Neural cell (in vitro differentiated cells): ENCODE measurements around the gene GATAD2A. TPM values are rescaled to one million over a fixed set of nuclear protein-coding genes. Genes with fewer than 3 reads are reported as not detected.

ENCODE experiments used
- H2AFZ ChIP-seq: fragments of 200-600, 300-800 bp; sonication (generic), shearing (Covaris generic); 2 replicates; pipeline ENCODE4 v1.6.0; 2014; ENCODE audit warnings: low read depth, mild to moderate bottlenecking, antibody characterized with exemption, low read length, moderate library complexity
- H3F3A ChIP-seq: fragments of 200-600 bp; shearing (Covaris generic); 2 replicates; pipeline ENCODE4 v1.6.1; 2016; ENCODE audit warnings: mild to moderate bottlenecking, moderate library complexity, mixed read lengths, antibody characterized with exemption, low read length; ENCODE audit not compliant: insufficient read depth, poor library complexity, severe bottlenecking
- H3K27ac ChIP-seq: fragments of 200-600, 300-800 bp; sonication (generic), shearing (Covaris generic); 2 replicates; pipeline ENCODE4 v1.5.1; 2014; ENCODE audit warnings: mild to moderate bottlenecking, low read length, moderate library complexity
- H3K27me3 ChIP-seq: fragments of 300-800, 200-600 bp; sonication (generic), shearing (Covaris generic); 2 replicates; pipeline ENCODE4 v1.6.0; 2014; ENCODE audit warnings: mild to moderate bottlenecking, low read depth, low read length, moderate library complexity; ENCODE audit not compliant: insufficient read depth
- H3K36me3 ChIP-seq: fragments of 300-800, 200-600 bp; sonication (generic), shearing (Covaris generic); 2 replicates; pipeline ENCODE4 v1.5.1; 2014; ENCODE audit warnings: mild to moderate bottlenecking, antibody characterized with exemption, low read length, moderate library complexity; ENCODE audit not compliant: insufficient read depth
- H3K4me2 ChIP-seq: fragments of 300-800, 200-600 bp; sonication (generic), shearing (Covaris generic); 2 replicates; pipeline ENCODE4 v1.6.0; 2014; ENCODE audit warnings: mild to moderate bottlenecking, low read length
- H3K4me3 ChIP-seq: fragments of 300-800, 200-600 bp; sonication (generic), shearing (Covaris generic); 2 replicates; pipeline ENCODE4 v1.5.1; 2014; ENCODE audit warnings: mild to moderate bottlenecking, low read length, moderate library complexity
- H3K79me2 ChIP-seq: fragments of 200-600 bp; shearing (Covaris generic); replicated peaks from 2 replicates; pipeline ENCODE4 v1.6.0; 2014; ENCODE audit warnings: mild to moderate bottlenecking, low read length, moderate library complexity; ENCODE audit not compliant: insufficient read depth
- H3K9ac ChIP-seq: fragments of 300-800, 200-600 bp; sonication (generic), shearing (Covaris generic); 2 replicates; pipeline ENCODE4 v1.6.1; 2016; ENCODE audit warnings: mild to moderate bottlenecking, low read length, mixed read lengths
- H3K9me2 ChIP-seq: fragments of 200-600 bp; shearing (Covaris generic); 2 replicates; pipeline ENCODE4 v1.6.1; 2016; ENCODE audit warnings: mild to moderate bottlenecking, low read length, mixed read lengths; ENCODE audit not compliant: insufficient read depth
- H3K9me3 ChIP-seq: fragments of 200-600, 300-800 bp; sonication (generic), shearing (Covaris generic); 2 replicates; pipeline ENCODE4 v1.6.1; 2016; ENCODE audit warnings: mild to moderate bottlenecking, mixed run types, low read length, moderate library complexity, mixed read lengths
- H4K20me1 ChIP-seq: fragments of 200-600 bp; shearing (Covaris generic); 2 replicates; pipeline ENCODE4 v1.6.1; 2016; ENCODE audit warnings: mild to moderate bottlenecking, mixed run types; ENCODE audit not compliant: insufficient read depth
- EP300 ChIP-seq: fragments of 450-650 bp; conservative IDR thresholded peaks from 2 replicates; pipeline ENCODE4 v1.6.1; 2014; ENCODE audit warnings: antibody characterized with exemption, mild to moderate bottlenecking, moderate library complexity; ENCODE audit not compliant: poor library complexity, severe bottlenecking
- EZH2 ChIP-seq: fragments of 200-600, 300-800 bp; shearing (Covaris generic), sonication (generic); IDR thresholded peaks from 2 replicates; pipeline ENCODE4 v1.6.1; 2014; ENCODE audit warnings: antibody characterized with exemption, low read length, borderline replicate concordance, mild to moderate bottlenecking; ENCODE audit not compliant: insufficient read depth, poor library complexity, severe bottlenecking
- MXI1 ChIP-seq: fragments of 450-650 bp; conservative IDR thresholded peaks from 2 replicates; pipeline ENCODE4 v1.6.1; 2014; ENCODE audit warnings: antibody characterized with exemption, mild to moderate bottlenecking; ENCODE audit not compliant: poor library complexity, severe bottlenecking
- POLR2AphosphoS5 ChIP-seq: IDR thresholded peaks from 2 replicates; pipeline ENCODE4 v1.6.1; 2012
- SMC3 ChIP-seq: fragments of 450-650 bp; conservative IDR thresholded peaks from 2 replicates; pipeline ENCODE4 v1.6.1; 2014; ENCODE audit warnings: antibody characterized with exemption, mild to moderate bottlenecking, moderate library complexity; ENCODE audit not compliant: poor library complexity
- TAF1 ChIP-seq: IDR thresholded peaks from 2 replicates; pipeline ENCODE4 v1.6.1; 2012; ENCODE audit warnings: low read depth
- polyA plus RNA-seq: library from polyadenylated mRNA; depleted of rRNA; stranded (reverse); fragments of >200 nt; gene quantifications from 2 replicates; pipeline ENCODE4 v1.2.3, GENCODE V29; 2014
- TF ChIP-seq, protein P1 (sequence below): fragments of 450-650 bp; IDR thresholded peaks from 2 replicates; pipeline ENCODE4 v1.5.1; 2014; ENCODE audit warnings: antibody characterized with exemption, mild to moderate bottlenecking, moderate library complexity; ENCODE audit not compliant: poor library complexity, severe bottlenecking
- TF ChIP-seq, protein P2 (sequence below): IDR thresholded peaks from 2 replicates; pipeline ENCODE4 v1.6.1; 2012; ENCODE audit warnings: borderline replicate concordance

The GATAD2A gene
- polyA plus RNA-seq, 1 donor from 2014 or later = 13.9 TPM

DNA sequence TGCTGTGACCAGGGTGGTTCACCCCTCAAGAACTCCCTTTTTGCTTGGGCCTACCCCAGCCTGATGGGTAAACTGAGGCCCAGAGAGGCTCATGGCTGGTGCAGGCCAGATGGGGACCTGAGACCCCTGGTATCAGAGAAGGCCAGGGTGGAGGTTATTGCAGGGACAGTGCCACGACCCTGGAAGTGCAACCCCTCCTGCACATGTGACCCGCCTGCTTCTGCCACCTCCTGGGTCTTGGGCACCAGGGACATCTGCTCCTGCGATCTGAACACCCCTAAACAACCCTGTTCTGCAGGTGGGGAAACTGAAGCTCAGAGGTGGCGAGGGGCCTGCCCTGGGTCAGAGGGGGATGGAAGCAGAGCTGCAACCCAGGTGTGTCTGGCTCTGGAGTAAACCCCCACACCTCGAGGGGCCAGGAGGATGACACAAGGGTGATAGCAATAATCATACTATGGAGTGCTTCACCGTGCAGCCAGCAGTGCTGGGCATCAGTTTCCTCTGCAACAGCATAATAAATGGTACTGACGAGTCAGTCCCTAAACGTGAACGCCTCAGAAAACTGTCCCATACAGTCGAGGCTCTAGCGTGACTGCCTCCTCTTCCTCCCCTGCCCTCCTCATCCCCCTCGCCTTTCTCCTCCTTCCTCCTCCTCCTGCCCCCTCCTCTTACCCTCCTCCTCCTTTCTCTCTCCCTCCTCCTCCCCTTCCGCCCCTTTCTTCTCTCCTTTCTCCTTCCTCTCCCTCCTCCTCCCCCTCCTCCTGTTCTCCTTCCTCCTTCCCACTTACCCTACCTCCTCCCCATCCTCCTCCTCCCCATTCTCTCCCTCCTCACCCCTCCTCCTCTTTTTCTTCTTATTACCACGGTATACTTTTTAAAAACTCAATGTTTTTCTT is 127.6 kb downstream of the GATAD2A start:
- Histone ChIP-seq H2AFZ (no peak overlapping the region), H3K9me2 (no peaks in the 10 kb centered on the region), H4K20me1 (no peaks in the 10 kb centered on the region), H3K9me3 (no peaks in the 10 kb centered on the region), H3K4me3 (no peak overlapping the region), H3K27ac (no peak overlapping the region), H3K27me3 (no peaks in the 10 kb centered on the region), H3K9ac (no peak overlapping the region), H3F3A (no peaks in the 10 kb centered on the region), H3K79me2 (no peaks in the 10 kb centered on the region), H3K36me3 (no peaks in the 10 kb centered on the region), H3K4me2 (no peak overlapping the region)
- TF ChIP-seq TAF1 = no peak
- TF ChIP-seq, protein P1, sequence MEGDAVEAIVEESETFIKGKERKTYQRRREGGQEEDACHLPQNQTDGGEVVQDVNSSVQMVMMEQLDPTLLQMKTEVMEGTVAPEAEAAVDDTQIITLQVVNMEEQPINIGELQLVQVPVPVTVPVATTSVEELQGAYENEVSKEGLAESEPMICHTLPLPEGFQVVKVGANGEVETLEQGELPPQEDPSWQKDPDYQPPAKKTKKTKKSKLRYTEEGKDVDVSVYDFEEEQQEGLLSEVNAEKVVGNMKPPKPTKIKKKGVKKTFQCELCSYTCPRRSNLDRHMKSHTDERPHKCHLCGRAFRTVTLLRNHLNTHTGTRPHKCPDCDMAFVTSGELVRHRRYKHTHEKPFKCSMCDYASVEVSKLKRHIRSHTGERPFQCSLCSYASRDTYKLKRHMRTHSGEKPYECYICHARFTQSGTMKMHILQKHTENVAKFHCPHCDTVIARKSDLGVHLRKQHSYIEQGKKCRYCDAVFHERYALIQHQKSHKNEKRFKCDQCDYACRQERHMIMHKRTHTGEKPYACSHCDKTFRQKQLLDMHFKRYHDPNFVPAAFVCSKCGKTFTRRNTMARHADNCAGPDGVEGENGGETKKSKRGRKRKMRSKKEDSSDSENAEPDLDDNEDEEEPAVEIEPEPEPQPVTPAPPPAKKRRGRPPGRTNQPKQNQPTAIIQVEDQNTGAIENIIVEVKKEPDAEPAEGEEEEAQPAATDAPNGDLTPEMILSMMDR = no peak
- TF ChIP-seq, protein P2, sequence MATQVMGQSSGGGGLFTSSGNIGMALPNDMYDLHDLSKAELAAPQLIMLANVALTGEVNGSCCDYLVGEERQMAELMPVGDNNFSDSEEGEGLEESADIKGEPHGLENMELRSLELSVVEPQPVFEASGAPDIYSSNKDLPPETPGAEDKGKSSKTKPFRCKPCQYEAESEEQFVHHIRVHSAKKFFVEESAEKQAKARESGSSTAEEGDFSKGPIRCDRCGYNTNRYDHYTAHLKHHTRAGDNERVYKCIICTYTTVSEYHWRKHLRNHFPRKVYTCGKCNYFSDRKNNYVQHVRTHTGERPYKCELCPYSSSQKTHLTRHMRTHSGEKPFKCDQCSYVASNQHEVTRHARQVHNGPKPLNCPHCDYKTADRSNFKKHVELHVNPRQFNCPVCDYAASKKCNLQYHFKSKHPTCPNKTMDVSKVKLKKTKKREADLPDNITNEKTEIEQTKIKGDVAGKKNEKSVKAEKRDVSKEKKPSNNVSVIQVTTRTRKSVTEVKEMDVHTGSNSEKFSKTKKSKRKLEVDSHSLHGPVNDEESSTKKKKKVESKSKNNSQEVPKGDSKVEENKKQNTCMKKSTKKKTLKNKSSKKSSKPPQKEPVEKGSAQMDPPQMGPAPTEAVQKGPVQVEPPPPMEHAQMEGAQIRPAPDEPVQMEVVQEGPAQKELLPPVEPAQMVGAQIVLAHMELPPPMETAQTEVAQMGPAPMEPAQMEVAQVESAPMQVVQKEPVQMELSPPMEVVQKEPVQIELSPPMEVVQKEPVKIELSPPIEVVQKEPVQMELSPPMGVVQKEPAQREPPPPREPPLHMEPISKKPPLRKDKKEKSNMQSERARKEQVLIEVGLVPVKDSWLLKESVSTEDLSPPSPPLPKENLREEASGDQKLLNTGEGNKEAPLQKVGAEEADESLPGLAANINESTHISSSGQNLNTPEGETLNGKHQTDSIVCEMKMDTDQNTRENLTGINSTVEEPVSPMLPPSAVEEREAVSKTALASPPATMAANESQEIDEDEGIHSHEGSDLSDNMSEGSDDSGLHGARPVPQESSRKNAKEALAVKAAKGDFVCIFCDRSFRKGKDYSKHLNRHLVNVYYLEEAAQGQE = no peak
- TF ChIP-seq EZH2 = no peak
- no peak for TF ChIP-seq POLR2AphosphoS5
- TF ChIP-seq MXI1 = no peak

DNA sequence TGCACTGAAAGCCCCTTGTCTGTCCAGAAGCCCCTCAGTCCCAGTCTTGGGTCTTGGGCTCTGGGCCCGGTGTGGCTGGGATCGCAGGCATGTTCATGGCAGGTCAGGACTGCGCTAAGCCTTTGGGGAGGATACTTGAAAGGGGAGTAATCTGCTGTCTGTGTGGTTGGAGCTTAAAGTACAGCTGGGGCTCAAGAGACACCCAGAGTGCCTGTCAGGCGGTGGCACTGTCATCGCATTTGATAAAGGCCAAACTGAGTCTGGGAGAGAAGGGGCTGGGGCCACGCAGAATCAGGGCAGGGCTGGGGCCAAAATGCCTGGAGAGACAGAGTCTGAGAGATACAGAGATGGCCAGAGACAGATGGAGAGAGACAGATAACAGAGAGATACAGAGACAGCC is 128.4 kb downstream of the GATAD2A start:
- Histone ChIP-seq H3K9me2 (no peaks in the 10 kb centered on the region), H3K27ac (no peak overlapping the region), H3K9me3 (no peaks in the 10 kb centered on the region), H3K36me3 (no peaks in the 10 kb centered on the region), H3K79me2 (no peaks in the 10 kb centered on the region), H3K4me3 (no peak overlapping the region), H3K27me3 (no peaks in the 10 kb centered on the region), H3K9ac (no peak overlapping the region), H4K20me1 (no peaks in the 10 kb centered on the region), H3K4me2 (no peak overlapping the region), H3F3A (no peaks in the 10 kb centered on the region), H2AFZ (no peak overlapping the region)
- no peak for TF ChIP-seq SMC3
- no peak for TF ChIP-seq EP300
- TF ChIP-seq EZH2 = no peak
- TF ChIP-seq, protein P1 = no peak
- no peak for TF ChIP-seq MXI1
